H1 (cell line): Measurements from ENCODE around the gene SSTR5. TPM values are rescaled to one million over a fixed set of nuclear protein-coding genes. Genes with fewer than 3 reads are reported as not detected.

Experiments
- CTCF ChIA-PET: fragments of 300-600 bp; sonication (Branson Sonifier 250); formaldehyde crosslinking; loops from one replicate; lab custom pipeline; 2021; ENCODE audit not compliant: partially characterized antibody; lab: Charles Lee
- POLR2A ChIA-PET: fragments of 300-600 bp; sonication (Branson Sonifier 250); formaldehyde crosslinking; loops from one replicate; lab custom pipeline; 2021; ENCODE audit warnings: inconsistent platforms; ENCODE audit not compliant: partially characterized antibody; lab: Charles Lee
- DNase-seq, 2 experiments: peaks; one replicate each; pipeline versions ENCODE4 v3.0.0 to v3.0.0-alpha.2; 2010 to 2022; ENCODE audit warnings: low spot score in 2 of 2, low read depth in 1 of 2, mixed read lengths in 1 of 2
- FAIRE-seq: peaks from 2 replicates; lab custom pipeline; 2011; peaks lifted over from hg19 to GRCh38; lab: Jason Lieb, UNC
- H2AFZ ChIP-seq: 2 replicates; pipeline ENCODE4 v1.8.1; 2012; ENCODE audit warnings: low read length, inconsistent platforms
- H2AK5ac ChIP-seq: 2 replicates; pipeline ENCODE4 v1.6.1; 2013; ENCODE audit warnings: low read depth, low read length
- H2BK120ac ChIP-seq: replicated peaks from 2 replicates; pipeline ENCODE3; 2013; ENCODE audit warnings: low read depth, low read length, inconsistent platforms
- H2BK12ac ChIP-seq: 2 replicates; pipeline ENCODE4 v1.6.1; 2013; ENCODE audit warnings: low read depth, low read length
- H2BK15ac ChIP-seq: 2 replicates; pipeline ENCODE4 v1.6.1; 2013; ENCODE audit warnings: low read length
- H2BK20ac ChIP-seq: 2 replicates; pipeline ENCODE4 v1.6.1; 2013; ENCODE audit warnings: low read length
- H2BK5ac ChIP-seq: 2 replicates; pipeline ENCODE4 v1.6.1; 2013; ENCODE audit warnings: low read depth, low read length
- H3K14ac ChIP-seq: 2 replicates; pipeline ENCODE4 v1.6.1; 2013; ENCODE audit warnings: inconsistent platforms; ENCODE audit not compliant: insufficient read length
- H3K18ac ChIP-seq: 2 replicates; pipeline ENCODE4 v1.6.1; 2013; ENCODE audit warnings: low read length; ENCODE audit errors: extremely low read depth
- H3K23ac ChIP-seq: 2 replicates; pipeline ENCODE4 v1.6.1; 2013; ENCODE audit warnings: inconsistent platforms; ENCODE audit not compliant: insufficient read length
- H3K23me2 ChIP-seq: 2 replicates; pipeline ENCODE4 v1.6.1; 2013; ENCODE audit warnings: low read depth, low read length
- H3K27ac ChIP-seq: 2 replicates; pipeline ENCODE4 v1.6.1; 2011; ENCODE audit warnings: low read depth, low read length, inconsistent platforms
- H3K27me3 ChIP-seq, 4 experiments: replicated peaks in 1 of 4; 1 replicate in 1 of 4; 2 replicates in 3 of 4; pipeline versions ENCODE4 v1.6.1 to v1.8.1; 2011 to 2013; ENCODE audit warnings: low read length in 3 of 4, mild to moderate bottlenecking in 3 of 4, inconsistent platforms in 2 of 4, mixed read lengths in 2 of 4, moderate library complexity in 1 of 4; ENCODE audit not compliant: control insufficient read depth in 3 of 4, insufficient read depth in 3 of 4; ENCODE audit errors: extremely low read depth in 1 of 4
- H3K36me3 ChIP-seq, 4 experiments: 2 replicates each; pipeline versions ENCODE4 v1.6.1 to v1.8.1; 2011 to 2013; ENCODE audit warnings: mild to moderate bottlenecking in 4 of 4, low read length in 3 of 4, moderate library complexity in 2 of 4, control low read depth in 1 of 4, inconsistent platforms in 1 of 4; ENCODE audit not compliant: insufficient read depth in 4 of 4, control insufficient read depth in 2 of 4
- H3K4ac ChIP-seq: replicated peaks from 2 replicates; pipeline ENCODE3; 2013; ENCODE audit warnings: low read length, low read depth, mixed read lengths, inconsistent platforms; ENCODE audit not compliant: insufficient read length
- H3K4me1 ChIP-seq, 4 experiments: replicated peaks in 1 of 4; 1 replicate in 1 of 4; 2 replicates in 3 of 4; pipeline versions ENCODE4 v1.6.1 to v1.8.1; 2011 to 2013; ENCODE audit warnings: low read length in 3 of 4, inconsistent platforms in 2 of 4, mixed read lengths in 1 of 4; ENCODE audit not compliant: insufficient read depth in 4 of 4, control insufficient read depth in 3 of 4
- H3K4me2 ChIP-seq, 2 experiments: 2 replicates each; pipeline versions ENCODE4 v1.6.1 to v1.8.1; 2011 to 2013; ENCODE audit warnings: low read depth in 2 of 2, low read length in 2 of 2, control low read depth in 1 of 2, inconsistent platforms in 1 of 2, mild to moderate bottlenecking in 1 of 2; ENCODE audit not compliant: insufficient read depth in 1 of 2
- H3K4me3 ChIP-seq, 4 experiments: fragments of 200-600, 300-600 bp in 1 of 4; sonication (generic), shearing (Covaris generic), sonication (Bioruptor Twin) in 1 of 4; 2 replicates each; pipeline versions ENCODE4 v1.5.1 to v1.8.1; 2011 to 2016; ENCODE audit warnings: low read length in 4 of 4, low read depth in 3 of 4, control low read depth in 2 of 4, inconsistent platforms in 2 of 4, mild to moderate bottlenecking in 2 of 4, mixed read lengths in 1 of 4, moderate library complexity in 1 of 4; ENCODE audit not compliant: insufficient read depth in 2 of 4; ENCODE audit errors: extremely low read depth in 1 of 4
- H3K56ac ChIP-seq: replicated peaks from 2 replicates; pipeline ENCODE3; 2013; ENCODE audit warnings: low read depth, mild to moderate bottlenecking, mixed read lengths, low read length, inconsistent platforms; ENCODE audit not compliant: insufficient read length
- H3K79me1 ChIP-seq: 2 replicates; pipeline ENCODE4 v1.6.1; 2013; ENCODE audit warnings: low read depth, low read length, control low read depth
- H3K79me2 ChIP-seq, 2 experiments: 2 replicates each; pipeline versions ENCODE4 v1.6.1 to v1.8.1; 2012 to 2013; ENCODE audit warnings: low read length in 2 of 2, mild to moderate bottlenecking in 2 of 2, inconsistent platforms in 1 of 2; ENCODE audit not compliant: insufficient read depth in 2 of 2, control insufficient read depth in 1 of 2
- H3K9ac ChIP-seq, 4 experiments: replicated peaks in 1 of 4; 1 replicate in 1 of 4; 2 replicates in 3 of 4; pipeline versions ENCODE4 v1.6.1 to v1.8.1; 2011 to 2013; ENCODE audit warnings: low read depth in 3 of 4, low read length in 3 of 4, control low read depth in 2 of 4, mild to moderate bottlenecking in 2 of 4, moderate library complexity in 2 of 4, inconsistent platforms in 1 of 4; ENCODE audit errors: extremely low read depth in 1 of 4
- H3K9me3 ChIP-seq, 2 experiments: 2 replicates each; pipeline versions ENCODE4 v1.6.1 to v1.8.1; 2012 to 2013; ENCODE audit warnings: mild to moderate bottlenecking in 2 of 2, moderate library complexity in 2 of 2, control low read depth in 1 of 2, inconsistent platforms in 1 of 2, low read depth in 1 of 2, low read length in 1 of 2, mixed read lengths in 1 of 2; ENCODE audit not compliant: insufficient read depth in 2 of 2
- H4K20me1 ChIP-seq, 2 experiments: replicated peaks in 1 of 2; 2 replicates each; pipeline versions ENCODE3 to v1.8.1; 2011 to 2013; ENCODE audit warnings: inconsistent platforms in 2 of 2, low read length in 2 of 2, mild to moderate bottlenecking in 1 of 2; ENCODE audit not compliant: insufficient read depth in 2 of 2, control insufficient read depth in 1 of 2
- H4K5ac ChIP-seq: 2 replicates; pipeline ENCODE4 v1.6.1; 2013; ENCODE audit warnings: low read length, low read depth, mixed read lengths, inconsistent platforms; ENCODE audit not compliant: insufficient read length
- H4K8ac ChIP-seq: 2 replicates; pipeline ENCODE4 v1.8.0; 2013; ENCODE audit warnings: mild to moderate bottlenecking, moderate library complexity, low read length, inconsistent platforms; ENCODE audit not compliant: insufficient read depth; ENCODE audit errors: extremely low read depth
- H4K91ac ChIP-seq: replicated peaks from 2 replicates; pipeline ENCODE3; 2013; ENCODE audit warnings: low read length, mixed read lengths, inconsistent platforms; ENCODE audit not compliant: insufficient read length
- CHD1 ChIP-seq: IDR thresholded peaks from 2 replicates; pipeline ENCODE4 v1.6.1; 2012; ENCODE audit warnings: low read depth, low read length, improper control_type of control experiment
- CHD2 ChIP-seq: IDR thresholded peaks from 2 replicates; pipeline ENCODE4 v1.6.1; 2012; ENCODE audit warnings: low read length, improper control_type of control experiment
- CTBP2 ChIP-seq: IDR thresholded peaks from 2 replicates; pipeline ENCODE4 v1.7.0; 2011; ENCODE audit warnings: borderline replicate concordance, mild to moderate bottlenecking, moderate library complexity, mixed read lengths, low read length; ENCODE audit not compliant: insufficient read depth, insufficient read length
- CTCF ChIP-seq, 3 experiments: IDR thresholded peaks; 1 replicate in 2 of 3; 2 replicates in 1 of 3; pipeline versions ENCODE4 v1.5.1 to v1.6.1; 2011; ENCODE audit warnings: low read length in 3 of 3, mild to moderate bottlenecking in 3 of 3, inconsistent platforms in 2 of 3, low read depth in 1 of 3, moderate library complexity in 1 of 3; ENCODE audit not compliant: insufficient read depth in 1 of 3; ENCODE audit errors: control extremely low read depth in 1 of 3
- HDAC6 ChIP-seq: IDR thresholded peaks from one replicate; pipeline ENCODE4 v1.7.1; 2012; ENCODE audit warnings: low read depth, mild to moderate bottlenecking, inconsistent platforms, low read length, moderate library complexity
- POLR2AphosphoS5 ChIP-seq: IDR thresholded peaks from 2 replicates; pipeline ENCODE4 v1.6.1; 2011; ENCODE audit warnings: low read depth, low read length
- RAD21 ChIP-seq, 2 experiments: IDR thresholded peaks in 1 of 2; conservative IDR thresholded peaks in 1 of 2; 2 replicates each; pipeline ENCODE4 v1.6.1; 2011; ENCODE audit warnings: low read depth in 2 of 2, low read length in 2 of 2, improper control_type of control experiment in 1 of 2, inconsistent platforms in 1 of 2, mild to moderate bottlenecking in 1 of 2, moderate library complexity in 1 of 2
- RBBP5 ChIP-seq: IDR thresholded peaks from 2 replicates; pipeline ENCODE4 v1.7.1; 2012; ENCODE audit warnings: low read depth, mild to moderate bottlenecking, inconsistent platforms, low read length, moderate library complexity, borderline replicate concordance
- RFX5 ChIP-seq: IDR thresholded peaks from 2 replicates; pipeline ENCODE4 v1.6.1; 2011; ENCODE audit warnings: low read depth, low read length, improper control_type of control experiment, borderline replicate concordance
- SP1 ChIP-seq: IDR thresholded peaks from 2 replicates; pipeline ENCODE4 v1.6.1; 2011; ENCODE audit warnings: low read depth, low read length
- SP4 ChIP-seq: IDR thresholded peaks from 2 replicates; pipeline ENCODE4 v1.6.1; 2012; ENCODE audit warnings: low read length, inconsistent platforms
- TAF7 ChIP-seq: optimal IDR thresholded peaks from 2 replicates; pipeline ENCODE3; 2011; ENCODE audit warnings: low read depth, mild to moderate bottlenecking, inconsistent platforms, low read length, moderate library complexity, borderline replicate concordance
- WGBS, 2 experiments: shearing (Covaris generic) in 1 of 2; methylation state at CpG; one replicate each; pipeline versions ENCODE4 v1.1.6 to v1.1.7; 2013 to 2015; ENCODE audit warnings: low lambda C conversion rate in 2 of 2, mixed read lengths in 2 of 2, inconsistent platforms in 1 of 2, low coverage in 1 of 2, missing lambda C conversion rate in 1 of 2; ENCODE audit not compliant: insufficient replicate concordance in 2 of 2, insufficient coverage in 1 of 2, insufficient read length in 1 of 2; ENCODE audit errors: extremely low coverage in 1 of 2, missing lambda C conversion rate in 1 of 2; 5-methylcytosine and 5-hydroxymethylcytosine counted together
- polyA plus RNA-seq, 7 experiments: library from polyadenylated mRNA; depleted of rRNA in 3 of 7; stranded (reverse) in 5 of 7; unstranded in 2 of 7; fragments of >200 nt in 5 of 7; fragments of 200-250 nt in 2 of 7; gene quantifications; 1 replicate in 5 of 7; 2 replicates in 1 of 7; 4 replicates in 1 of 7; pipeline versions ENCODE4 v1.2.1 to v1.2.3, GENCODE V29; 2011 to 2013; ENCODE audit warnings: missing spikeins in 2 of 7, mixed read lengths in 2 of 7
- total RNA-seq: library from RNA; stranded (reverse); fragmentation: NEBNext Ultra II Directional; extraction: Animal tissue kit (Norgen Biotek cat#: 25700); gene quantifications from 2 replicates; pipeline ENCODE4 v1.2.1, GENCODE V29; 2021

The SSTR5 gene
- total and polyA plus RNA-seq, 2 of the 8 experiments (the other 6 are each of a cell fraction or from before 2014, with no cell fraction given) = 0.56 to 0.60 TPM

DNA sequence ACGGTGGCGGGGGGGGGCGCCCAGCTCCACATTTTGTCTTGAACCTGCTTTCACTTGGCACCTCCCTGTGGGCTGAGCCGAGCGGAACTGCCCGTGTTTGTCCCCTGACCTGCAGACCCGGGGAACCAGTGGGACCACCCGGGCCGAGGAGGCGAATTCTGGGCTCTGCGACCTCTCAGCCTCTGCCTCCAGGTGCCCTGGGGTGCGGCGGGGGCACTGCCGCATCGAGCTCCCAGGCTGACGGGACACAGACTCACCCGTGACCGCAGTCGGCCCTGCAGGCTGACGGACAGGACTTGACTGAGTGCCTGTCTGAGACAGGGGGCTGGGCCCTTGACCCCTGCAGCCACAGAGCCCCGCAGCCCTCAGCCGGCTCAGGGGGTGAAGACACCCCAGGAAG is 34.6 kb downstream of the SSTR5 start:
- no peak overlapping the region for H3K4me3 ChIP-seq
- DNase-seq (no peak), FAIRE-seq (no peak)
- no peaks in the 10 kb centered on the region for H3K9me3 ChIP-seq
- H3K79me1 ChIP-seq = no peaks in the 10 kb centered on the region
- H4K8ac ChIP-seq = no peak overlapping the region
- H2BK12ac ChIP-seq = no peak overlapping the region
- no peak overlapping the region for H4K5ac ChIP-seq
- H2AFZ ChIP-seq = no peak overlapping the region
- no peak overlapping the region for H3K23ac ChIP-seq
- peaks cover 0 to 12% (median 3%) of the 10 kb centered on the region in 4 experiments; a peak in 4 of 7 replicates for H3K4me1 ChIP-seq
- no peak overlapping the region for H2BK120ac ChIP-seq
- no peaks in the 10 kb centered on the region for H3K36me3 ChIP-seq
- H2BK15ac ChIP-seq = no peak overlapping the region
- H3K4ac ChIP-seq = no peak overlapping the region
- H3K9ac ChIP-seq = no peak overlapping the region
- H3K79me2 ChIP-seq = no peaks in the 10 kb centered on the region
- no peak overlapping the region for H2BK5ac ChIP-seq
- H3K56ac ChIP-seq = no peak overlapping the region
- H3K14ac ChIP-seq = no peak overlapping the region
- ChIA-PET POLR2A (no interaction called here), CTCF (interaction anchor here (1.0 to 2.6 kb wide), 6 partner anchors 16 to 104 kb away, joined by 3 to 12 read pairs (median 5); no protein-coding TSS in a partner anchor)
- no peak overlapping the region for H2AK5ac ChIP-seq
- peaks cover 0 to 12% (median 5%) of the 10 kb centered on the region in 4 experiments; a peak in 5 of 7 replicates for H3K27me3 ChIP-seq
- H3K27ac ChIP-seq = no peak overlapping the region
- H4K91ac ChIP-seq = no peak overlapping the region
- peaks cover 0 to 1% of the 10 kb centered on the region in 2 experiments for H4K20me1 ChIP-seq
- H3K23me2 ChIP-seq = peaks cover 4% of the 10 kb centered on the region; the same call in 1 of the 2 replicates
- no peak overlapping the region for H2BK20ac ChIP-seq
- H3K4me2 ChIP-seq = no peak overlapping the region
- 89% methylated on average over 19 of the region's 22 CpGs; no CpG with 5 or more reads in 1 of the 2 experiments for WGBS, 2 experiments
- no peak overlapping the region for H3K18ac ChIP-seq
- TF ChIP-seq CTBP2 (no peak), HDAC6 (no peak), TAF7 (no peak), CTCF (IDR thresholded peaks at IDR 0.05; ENCODE audit: control extremely low read depth in 1 of 3, insufficient read depth in 1 of 3, low read depth in 1 of 3, low read length in 3 of 3) (no peak), CHD1 (no peak), SP4 (no peak), RBBP5 (no peak), CHD2 (no peak), SP1 (no peak), RFX5 (no peak), RAD21 (IDR thresholded peaks at IDR 0.05 in 1 of 2, conservative IDR thresholded peaks at IDR 0.05 in 1 of 2; ENCODE audit: low read depth in 2 of 2, low read length in 2 of 2) (no peak), POLR2AphosphoS5 (no peak)
